Stromal cell of bone marrow (primary cell): Measurements from ENCODE around the gene LETM1.

ENCODE experiments used
- DNase-seq: peaks from one replicate; pipeline ENCODE4 v3.0.0-alpha.2; 2012; ENCODE audit warnings: low read depth

Gene LETM1

GRCh38 chr4:1825326-1825725 lies 30.6 kb downstream of the LETM1 start:
- DNase-seq = no peak

GRCh38 chr4:1824746-1825145 lies 31.2 kb downstream of the LETM1 start:
- DNase-seq = no peak

GRCh38 chr4:1823545-1823932 lies 32.4 kb downstream of the LETM1 start:
- no peak for DNase-seq

DNA sequence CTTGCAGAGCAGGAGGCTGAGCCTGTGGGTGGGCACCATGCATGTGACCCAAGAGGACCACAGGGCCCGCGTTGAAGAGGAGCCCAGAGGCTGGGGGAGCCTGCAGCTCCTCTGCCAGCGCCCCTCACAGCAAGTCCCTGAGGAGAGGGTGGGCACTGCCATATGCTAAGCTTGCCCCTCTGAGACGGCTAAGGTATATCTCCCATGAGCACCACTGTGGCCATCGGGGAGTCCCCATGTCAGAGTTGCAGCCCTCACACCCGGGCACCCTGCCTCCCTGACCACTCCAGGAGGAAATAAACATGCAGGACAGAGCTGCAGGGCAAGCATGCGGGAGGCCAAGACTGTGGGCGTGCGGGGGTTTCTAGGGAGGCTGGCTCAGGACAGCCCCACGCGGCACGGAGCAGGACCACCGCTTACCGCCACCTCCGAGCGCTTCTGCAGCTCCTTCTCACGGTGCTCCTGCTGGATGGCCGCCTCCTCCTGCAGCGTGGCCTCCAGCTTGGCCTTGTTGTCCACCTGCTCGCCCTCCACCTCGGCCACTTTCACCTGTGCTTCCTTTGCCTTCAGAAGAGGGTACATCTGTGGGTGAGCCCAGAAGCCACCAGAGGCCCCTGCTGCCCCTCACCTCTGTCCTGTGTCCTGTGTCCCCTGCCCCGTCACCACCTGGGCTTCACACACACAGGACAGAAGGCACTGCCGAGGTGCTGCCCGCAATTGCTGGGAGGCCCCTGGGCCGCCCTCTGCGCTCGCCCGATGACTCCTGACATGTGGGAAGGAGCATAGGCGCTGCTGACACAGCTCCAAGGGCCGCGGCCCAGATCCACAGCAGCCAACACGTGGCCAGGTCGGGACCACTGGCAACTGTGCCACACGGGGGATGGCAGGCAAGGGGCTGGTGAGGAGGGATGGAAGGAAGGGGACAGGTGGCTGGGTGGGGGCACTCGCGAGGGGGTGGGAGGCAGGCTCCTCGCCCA lies 33.1 kb downstream of the LETM1 start:
- DNase-seq = no peak

DNA sequence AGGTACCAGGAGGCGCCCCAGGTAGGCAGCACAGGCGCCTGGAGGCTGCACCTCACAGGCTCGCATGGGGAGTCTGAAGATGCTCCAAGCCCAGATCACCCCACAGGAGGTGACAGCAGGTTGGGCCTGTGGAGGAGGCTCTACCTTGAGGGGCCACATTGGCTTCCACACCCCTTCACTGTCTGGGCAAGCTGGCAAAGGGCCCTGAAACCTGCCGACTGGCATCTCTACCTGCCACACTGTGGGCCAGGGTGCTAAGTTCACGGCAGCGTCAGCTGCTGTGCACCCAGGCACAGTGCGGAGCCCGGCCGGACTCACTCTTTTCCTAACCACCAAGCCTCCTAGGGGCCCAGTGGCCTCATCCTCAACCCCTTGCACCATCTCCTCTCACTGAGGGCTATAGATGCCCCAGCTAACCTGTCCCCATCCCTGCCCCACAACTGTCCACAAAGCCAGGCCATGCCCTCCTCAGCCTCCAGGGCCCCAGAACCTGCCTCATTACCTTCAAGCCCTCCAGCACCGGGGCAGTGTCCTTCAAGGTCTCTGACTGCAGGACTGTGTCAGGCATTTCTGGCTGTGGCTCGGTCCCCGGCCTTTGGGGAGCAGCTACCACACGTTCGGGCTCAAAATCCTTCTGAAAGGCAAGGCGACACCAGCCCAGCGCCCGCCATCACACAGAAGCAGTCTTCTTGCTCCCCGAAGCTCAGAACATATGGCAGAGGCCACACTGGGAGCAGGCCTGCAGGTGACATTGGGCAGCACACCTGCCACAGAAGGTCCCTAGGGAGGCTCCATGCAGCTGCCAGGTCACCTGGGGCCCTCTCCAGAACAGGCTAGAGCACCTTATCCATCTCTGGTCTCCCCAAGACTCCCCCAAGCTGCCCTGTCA lies 34.0 kb downstream of the LETM1 start:
- no peak for DNase-seq

- no peak for DNase-seq
Observed at GRCh38 chr4:1819816-1820215, 36.1 kb downstream of the LETM1 start.

GRCh38 chr4:1819284-1819683 lies 36.7 kb downstream of the LETM1 start:
- no peak for DNase-seq

DNA sequence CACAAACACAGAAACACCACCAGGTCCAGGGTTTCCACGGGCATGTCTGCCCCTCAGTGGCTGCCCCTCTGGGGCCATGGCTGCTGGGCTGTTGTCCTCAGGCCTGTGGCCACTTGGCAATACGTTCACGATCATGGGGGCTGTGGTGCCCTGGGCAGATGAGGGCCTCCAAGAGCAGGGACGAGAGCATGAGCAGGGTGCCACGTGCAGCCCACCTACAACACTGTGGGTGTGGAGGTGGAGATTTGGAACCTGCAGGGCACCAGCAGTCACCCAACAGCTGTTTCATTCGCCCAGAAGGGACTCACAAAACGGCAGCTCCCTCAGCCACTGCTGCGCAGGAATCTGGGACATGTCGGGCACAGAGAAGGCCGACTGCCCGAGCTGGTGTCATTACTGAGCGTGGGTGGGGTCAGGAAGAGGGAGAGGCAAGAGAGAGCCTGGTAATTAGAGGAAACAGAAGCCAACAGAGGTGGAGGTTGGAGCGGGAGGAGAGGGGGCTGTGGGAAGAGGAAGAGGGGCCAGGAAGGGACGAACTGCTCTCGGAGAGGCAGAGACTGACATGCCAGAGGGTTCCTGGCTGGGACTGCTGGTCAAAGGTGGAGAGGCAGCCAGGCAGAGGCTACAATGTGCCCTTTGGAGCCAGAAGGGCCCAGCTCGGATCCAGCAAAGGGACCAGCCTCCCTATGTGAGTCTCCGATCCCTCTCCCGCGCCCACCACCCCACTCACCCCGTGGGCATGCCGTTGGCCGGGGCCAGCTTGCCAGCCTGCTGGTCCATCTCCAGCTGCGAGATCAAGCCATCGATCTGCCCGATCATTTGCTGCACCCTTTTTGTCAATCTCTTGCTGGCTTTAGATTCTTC lies 39.7 kb downstream of the LETM1 start:
- no peak for DNase-seq

DNA sequence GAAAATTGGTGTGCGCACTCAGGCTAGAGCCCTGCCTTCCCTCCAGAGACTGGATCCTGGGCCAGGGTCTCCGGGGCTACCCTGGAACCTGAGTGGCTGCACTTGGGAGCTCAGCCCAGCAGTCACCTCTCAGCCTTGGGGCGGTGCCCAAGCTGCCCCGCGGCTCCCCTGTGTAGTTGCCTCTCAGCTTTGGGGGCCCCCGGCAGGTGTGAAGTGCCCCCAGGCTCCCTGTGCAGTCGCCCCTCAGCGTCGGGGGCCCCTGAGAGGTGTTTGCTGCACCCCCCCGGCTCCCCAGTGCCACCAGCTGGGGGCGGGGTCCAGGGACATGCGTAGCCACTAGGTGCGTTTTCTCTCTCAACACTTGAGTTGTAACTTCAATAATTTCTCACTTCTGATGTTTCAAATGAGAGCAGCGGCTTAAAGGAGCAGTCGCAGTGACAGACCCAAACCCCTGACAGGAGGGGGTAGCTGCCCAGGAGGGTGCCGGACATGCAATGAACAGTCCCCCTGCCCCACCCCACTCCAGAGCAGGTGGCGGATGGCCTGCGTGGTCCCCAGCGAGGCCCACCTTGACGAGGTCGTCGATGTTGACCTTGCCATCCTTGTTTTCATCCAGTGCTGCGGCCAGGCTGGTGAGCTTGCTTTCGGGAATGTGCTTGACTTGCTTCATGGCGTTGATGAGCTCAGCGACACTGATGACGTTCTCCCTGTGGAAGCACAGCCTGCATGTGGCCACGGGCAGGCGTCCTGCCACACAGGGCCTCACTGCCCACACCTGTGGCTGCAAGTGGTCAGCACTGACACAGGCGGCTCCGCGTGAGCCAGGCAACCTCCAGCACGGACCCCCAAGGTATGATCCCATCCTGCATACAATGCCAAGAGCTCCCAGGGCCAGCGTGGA lies 40.6 kb downstream of the LETM1 start:
- DNase-seq = no peak

- no peak for DNase-seq
Observed at GRCh38 chr4:1814453-1814852, 41.5 kb downstream of the LETM1 start.

- no peak for DNase-seq
Observed at GRCh38 chr4:1813915-1814314, 42.0 kb downstream of the LETM1 start.

GRCh38 chr4:1813231-1813630 lies 42.7 kb downstream of the LETM1 start:
- DNase-seq = no peak

- no peak for DNase-seq
Observed at GRCh38 chr4:1812720-1813119, 43.2 kb downstream of the LETM1 start.

GRCh38 chr4:1810765-1811164 lies 45.2 kb downstream of the LETM1 start:
- DNase-seq = no peak

DNA sequence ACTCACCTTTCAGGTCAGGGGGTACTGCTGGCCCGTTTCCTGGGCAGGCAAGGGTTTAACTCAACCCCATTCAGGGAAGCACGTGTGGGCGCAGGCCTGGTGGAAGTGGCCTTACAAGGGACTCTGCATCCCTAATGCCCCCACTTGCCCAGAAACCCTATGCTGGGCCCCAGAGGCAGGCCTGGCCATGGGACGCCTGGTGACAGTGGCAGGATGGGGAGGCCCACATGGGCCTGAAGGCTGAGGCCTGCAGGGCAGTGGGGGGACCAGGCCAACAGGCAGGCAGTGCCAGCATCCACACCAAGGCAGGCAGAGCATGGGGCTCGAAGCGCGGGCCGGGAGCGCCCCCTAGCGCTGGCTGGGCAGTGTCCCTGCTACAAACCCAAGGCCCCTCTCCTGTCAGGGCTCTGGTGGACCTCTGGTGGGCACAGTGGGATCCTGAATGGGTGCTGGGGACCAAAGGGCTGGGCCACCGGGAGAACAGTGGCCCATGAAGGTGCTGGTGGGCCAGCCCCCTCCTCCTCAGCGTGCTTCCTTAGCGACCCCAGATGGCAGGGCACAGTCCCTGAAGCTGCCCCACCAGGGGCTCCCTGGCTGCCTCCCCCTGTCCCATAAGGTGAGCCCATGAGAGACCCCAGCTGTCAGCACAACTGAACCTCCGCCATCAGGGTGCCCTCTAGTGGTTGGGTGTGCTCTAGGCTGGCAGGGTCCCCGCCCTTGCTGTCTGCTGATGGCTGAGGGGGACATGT lies 46.0 kb downstream of the LETM1 start:
- peak; percentile 18 for DNase-seq

GRCh38 chr4:1808851-1809753 lies 46.9 kb downstream of the LETM1 start:
- DNase-seq = no peak

DNA sequence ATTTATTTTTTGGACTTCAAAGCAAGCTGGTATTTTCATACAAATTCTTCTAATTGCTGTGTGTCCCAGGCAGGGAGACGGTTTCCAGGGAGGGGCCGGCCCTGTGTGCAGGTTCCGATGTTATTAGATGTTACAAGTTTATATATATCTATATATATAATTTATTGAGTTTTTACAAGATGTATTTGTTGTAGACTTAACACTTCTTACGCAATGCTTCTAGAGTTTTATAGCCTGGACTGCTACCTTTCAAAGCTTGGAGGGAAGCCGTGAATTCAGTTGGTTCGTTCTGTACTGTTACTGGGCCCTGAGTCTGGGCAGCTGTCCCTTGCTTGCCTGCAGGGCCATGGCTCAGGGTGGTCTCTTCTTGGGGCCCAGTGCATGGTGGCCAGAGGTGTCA lies 47.6 kb downstream of the LETM1 start:
- DNase-seq = no peak

DNA sequence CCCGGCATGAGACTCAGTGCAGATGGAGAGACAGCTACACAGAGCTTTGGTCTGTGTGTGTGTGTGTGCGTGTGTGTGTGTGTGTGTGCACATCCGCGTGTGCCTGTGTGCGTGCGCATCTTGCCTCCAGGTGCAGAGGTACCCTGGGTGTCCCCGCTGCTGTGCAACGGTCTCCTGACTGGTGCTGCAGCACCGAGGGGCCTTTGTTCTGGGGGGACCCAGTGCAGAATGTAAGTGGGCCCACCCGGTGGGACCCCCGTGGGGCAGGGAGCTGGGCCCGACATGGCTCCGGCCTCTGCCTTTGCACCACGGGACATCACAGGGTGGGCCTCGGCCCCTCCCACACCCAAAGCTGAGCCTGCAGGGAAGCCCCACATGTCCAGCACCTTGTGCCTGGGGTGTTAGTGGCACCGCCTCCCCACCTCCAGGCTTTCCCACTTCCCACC lies 48.6 kb downstream of the LETM1 start:
- DNase-seq = no peak
